GM23248 (cell line): ENCODE results near the gene PTGR3. TPM values are rescaled to one million over a fixed set of nuclear protein-coding genes. Genes with fewer than 3 reads are reported as not detected.

Experiments used
- DNase-seq: peaks from one replicate; pipeline ENCODE4 v3.0.0-alpha.2; 2015
- H2AFZ ChIP-seq: fragments of 200-600 bp; sonication (generic); 2 replicates; pipeline ENCODE4 v1.6.1; 2016; ENCODE audit warnings: antibody characterized with exemption
- H3F3A ChIP-seq: fragments of 200-600 bp; sonication (generic); 2 replicates; pipeline ENCODE4 v1.6.1; 2016; ENCODE audit warnings: mild to moderate bottlenecking, antibody characterized with exemption, mixed run types; ENCODE audit not compliant: insufficient read depth
- H3K27ac ChIP-seq: fragments of 200-600 bp; sonication (generic); 2 replicates; pipeline ENCODE4 v1.5.1; 2016; ENCODE audit warnings: mild to moderate bottlenecking
- H3K27me3 ChIP-seq: fragments of 200-600 bp; sonication (generic); replicated peaks from 2 replicates; pipeline ENCODE4 v1.6.1; 2016; ENCODE audit warnings: mild to moderate bottlenecking; ENCODE audit not compliant: insufficient read depth
- H3K36me3 ChIP-seq: fragments of 200-600 bp; sonication (generic); 2 replicates; pipeline ENCODE4 v1.6.1; 2016; ENCODE audit warnings: low read depth, mild to moderate bottlenecking
- H3K4me1 ChIP-seq: fragments of 200-600 bp; sonication (generic); 2 replicates; pipeline ENCODE4 v1.6.1; 2016; ENCODE audit warnings: mild to moderate bottlenecking; ENCODE audit not compliant: insufficient read depth
- H3K4me2 ChIP-seq: fragments of 200-600 bp; sonication (generic); one replicate; pipeline ENCODE4 v1.6.1; 2016; ENCODE audit warnings: mild to moderate bottlenecking; ENCODE audit not compliant: unreplicated experiment
- H3K4me3 ChIP-seq: fragments of 200-600 bp; sonication (generic); 2 replicates; pipeline ENCODE4 v1.5.1; 2016; ENCODE audit warnings: mild to moderate bottlenecking
- H3K79me2 ChIP-seq: fragments of 200-600 bp; sonication (generic); 2 replicates; pipeline ENCODE4 v1.6.1; 2016; ENCODE audit warnings: mild to moderate bottlenecking; ENCODE audit not compliant: insufficient read depth
- H3K9ac ChIP-seq: fragments of 200-600 bp; sonication (generic); 2 replicates; pipeline ENCODE4 v1.6.1; 2016; ENCODE audit warnings: mild to moderate bottlenecking
- H3K9me2 ChIP-seq: fragments of 200-600 bp; sonication (generic); 2 replicates; pipeline ENCODE4 v1.6.1; 2016; ENCODE audit warnings: mixed run types, mild to moderate bottlenecking, moderate library complexity; ENCODE audit not compliant: insufficient read depth
- H3K9me3 ChIP-seq: fragments of 200-600 bp; sonication (generic); one replicate; pipeline ENCODE4 v1.6.1; 2017; ENCODE audit warnings: low read depth
- H4K20me1 ChIP-seq: fragments of 200-600 bp; sonication (generic); 2 replicates; pipeline ENCODE4 v1.6.0; 2016; ENCODE audit not compliant: insufficient read depth
- EZH2 ChIP-seq: fragments of 200-600 bp; sonication (generic); IDR thresholded peaks from 2 replicates; pipeline ENCODE4 v1.6.1; 2018; ENCODE audit warnings: antibody characterized with exemption, mild to moderate bottlenecking; ENCODE audit not compliant: insufficient read depth, poor library complexity, severe bottlenecking
- EZH2phosphoT487 ChIP-seq: fragments of 200-600 bp; sonication (generic); IDR thresholded peaks from 2 replicates; pipeline ENCODE4 v1.6.1; 2018; ENCODE audit warnings: antibody characterized with exemption, moderate library complexity, mild to moderate bottlenecking, low read depth; ENCODE audit not compliant: insufficient read depth
- WGBS, 2 experiments: methylation state at CpG; one replicate each; pipeline ENCODE4 v1.1.6; 2015 to 2017; ENCODE audit warnings: low lambda C conversion rate in 2 of 2, low coverage in 1 of 2; ENCODE audit errors: missing lambda C conversion rate in 2 of 2; 5-methylcytosine and 5-hydroxymethylcytosine counted together
- in situ Hi-C: fragments of 300-500 bp; cut with MboI; formaldehyde crosslinking; loops from 2 replicates; pipeline ENCODE4 v1.15.0; 2020
- polyA plus RNA-seq: library from polyadenylated mRNA; unstranded; fragments of >200 nt; fragmentation: Nextera tagmentation; extraction: Ambion mirVana; gene quantifications from 2 replicates; pipeline ENCODE4 v1.2.1, GENCODE V29; 2016
- total RNA-seq: library from RNA; depleted of rRNA; stranded (reverse); fragments of >200 nt; shearing (Covaris generic); gene quantifications from 2 replicates; pipeline ENCODE4 v1.2.3, GENCODE V29; 2014

Gene PTGR3
- total and polyA plus RNA-seq, 2 experiments from 2014 or later, result 10.2 to 21.3 TPM

DNA sequence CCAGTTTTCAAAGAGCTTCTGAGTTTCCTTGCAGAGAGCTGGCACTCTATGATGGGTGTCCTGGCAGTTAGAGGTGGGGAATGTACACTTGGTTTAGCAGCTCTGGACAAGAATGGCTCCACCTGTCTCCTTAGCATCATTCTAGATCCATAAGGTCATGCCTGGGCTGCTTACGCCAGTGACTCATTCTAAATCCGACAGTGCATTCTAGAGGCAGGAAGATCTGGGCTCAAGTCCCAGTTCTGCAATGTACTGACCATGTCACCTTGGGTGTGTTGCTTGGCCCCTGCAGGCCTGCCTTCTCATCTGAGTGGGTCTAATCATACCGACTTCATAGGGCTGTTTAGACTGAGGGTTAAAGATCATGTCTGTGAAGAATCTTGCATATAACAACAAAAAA lies 46.5 kb downstream of the PTGR3 start:
- WGBS, 2 experiments, result 35 to 46% methylated on average over 3 of the region's 3 CpGs
- no peaks in the 10 kb centered on the region for H3F3A ChIP-seq
- no peak overlapping the region for H3K4me2 ChIP-seq
- H3K4me3 ChIP-seq, result no peak overlapping the region
- H3K9me2 ChIP-seq, result no peaks in the 10 kb centered on the region
- no peak for TF ChIP-seq EZH2
- no peak for TF ChIP-seq EZH2phosphoT487
- DNase-seq, result peak; percentile 54
- H4K20me1 ChIP-seq, result no peaks in the 10 kb centered on the region
- no peaks in the 10 kb centered on the region for H3K36me3 ChIP-seq
- H3K9ac ChIP-seq, result no peak overlapping the region
- H3K4me1 ChIP-seq, result no peaks in the 10 kb centered on the region
- H2AFZ ChIP-seq, result no peak overlapping the region
- H3K27me3 ChIP-seq, result peaks cover 31% of the 10 kb centered on the region
- in situ Hi-C loops, result no loop called here
- no peaks in the 10 kb centered on the region for H3K9me3 ChIP-seq
- no peak overlapping the region for H3K27ac ChIP-seq
- H3K79me2 ChIP-seq, result no peaks in the 10 kb centered on the region

DNA sequence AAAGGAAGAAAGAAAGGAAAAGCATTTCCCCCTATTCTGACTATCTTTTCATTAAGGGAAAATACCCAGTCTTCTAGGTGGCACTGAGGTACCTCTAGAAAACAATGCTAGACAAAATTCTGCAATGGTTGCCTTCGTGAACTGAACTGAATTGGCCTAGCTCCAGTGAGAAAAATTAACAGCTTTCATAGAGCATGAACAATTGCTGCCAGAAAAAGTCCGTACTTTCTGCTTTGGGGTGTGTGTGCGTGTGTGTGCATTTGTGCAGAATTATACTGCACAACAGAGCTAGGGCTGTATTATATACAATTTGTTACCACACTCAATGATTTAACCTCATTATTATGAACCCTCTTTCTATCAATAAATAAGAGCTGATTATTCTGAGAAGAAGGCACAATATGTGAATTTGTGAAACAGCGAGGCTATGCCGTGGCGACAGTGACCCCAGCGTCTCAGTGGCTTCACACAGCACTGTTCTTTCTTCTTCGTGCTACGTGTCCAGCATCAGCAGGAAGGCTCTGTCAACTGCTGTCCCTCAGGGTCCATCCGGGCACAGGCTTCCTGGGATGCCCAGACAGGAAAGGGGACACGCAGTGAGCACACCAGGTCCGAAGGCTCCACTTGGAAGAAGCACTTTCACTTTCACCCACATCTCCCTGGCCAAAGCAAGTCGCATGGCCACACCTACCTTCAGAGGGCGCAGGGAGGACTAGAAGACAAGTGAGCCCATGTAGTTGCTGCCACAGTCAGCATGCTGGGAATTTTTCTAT lies 47.5 kb downstream of the PTGR3 start:
- no peaks in the 10 kb centered on the region for H3K9me3 ChIP-seq
- peaks cover 26% of the 10 kb centered on the region for H3K27me3 ChIP-seq
- H3K4me2 ChIP-seq, result no peak overlapping the region
- H4K20me1 ChIP-seq, result no peaks in the 10 kb centered on the region
- WGBS, 2 experiments, result 75 to 76% methylated on average over 14 of the region's 14 CpGs
- no peaks in the 10 kb centered on the region for H3K4me1 ChIP-seq
- no peak overlapping the region for H2AFZ ChIP-seq
- in situ Hi-C loops, result no loop called here
- H3K79me2 ChIP-seq, result no peaks in the 10 kb centered on the region
- no peaks in the 10 kb centered on the region for H3F3A ChIP-seq
- no peaks in the 10 kb centered on the region for H3K36me3 ChIP-seq
- DNase-seq, result no peak
- H3K9ac ChIP-seq, result no peak overlapping the region
- TF ChIP-seq EZH2, result no peak
- no peak for TF ChIP-seq EZH2phosphoT487
- no peaks in the 10 kb centered on the region for H3K9me2 ChIP-seq
- no peak overlapping the region for H3K27ac ChIP-seq
- no peak overlapping the region for H3K4me3 ChIP-seq

DNA sequence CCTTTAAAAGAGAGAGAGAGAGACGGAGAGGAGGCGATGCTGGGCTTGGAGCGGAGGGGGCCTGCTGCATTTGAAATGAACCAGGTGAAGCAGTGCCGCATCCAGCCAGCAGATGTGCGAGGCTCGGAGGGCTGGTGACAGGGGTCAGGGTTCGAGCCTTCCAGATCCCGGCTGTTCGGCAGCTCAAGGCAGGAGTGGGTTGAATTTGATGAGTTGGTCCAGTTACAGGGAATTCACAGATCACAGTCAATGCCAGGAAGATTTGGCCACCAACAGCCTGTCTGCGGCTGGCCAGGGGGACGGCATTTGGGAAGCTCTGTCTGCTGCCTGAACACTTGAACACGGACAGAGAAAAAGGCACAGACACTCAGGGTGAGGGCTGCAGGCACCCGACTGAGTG lies 48.6 kb downstream of the PTGR3 start:
- H3K9me2 ChIP-seq, result no peaks in the 10 kb centered on the region
- H3K27ac ChIP-seq, result no peak overlapping the region
- in situ Hi-C loops, result no loop called here
- peak overlapping the region; percentile 42 for H2AFZ ChIP-seq
- peak overlapping the region; percentile 31 for H3K4me2 ChIP-seq
- DNase-seq, result peak; percentile 19
- H3K4me1 ChIP-seq, result no peaks in the 10 kb centered on the region
- H3K9me3 ChIP-seq, result no peaks in the 10 kb centered on the region
- H3F3A ChIP-seq, result no peaks in the 10 kb centered on the region
- no peaks in the 10 kb centered on the region for H4K20me1 ChIP-seq
- H3K27me3 ChIP-seq, result peaks cover 26% of the 10 kb centered on the region
- WGBS, 2 experiments, result 2 to 6% methylated on average over 13 of the region's 13 CpGs
- no peaks in the 10 kb centered on the region for H3K36me3 ChIP-seq
- TF ChIP-seq EZH2phosphoT487, result no peak
- TF ChIP-seq EZH2, result no peak
- H3K79me2 ChIP-seq, result no peaks in the 10 kb centered on the region
- peak overlapping the region; percentile 32; the same call in 1 of the 2 replicates for H3K4me3 ChIP-seq
- no peak overlapping the region for H3K9ac ChIP-seq

DNA sequence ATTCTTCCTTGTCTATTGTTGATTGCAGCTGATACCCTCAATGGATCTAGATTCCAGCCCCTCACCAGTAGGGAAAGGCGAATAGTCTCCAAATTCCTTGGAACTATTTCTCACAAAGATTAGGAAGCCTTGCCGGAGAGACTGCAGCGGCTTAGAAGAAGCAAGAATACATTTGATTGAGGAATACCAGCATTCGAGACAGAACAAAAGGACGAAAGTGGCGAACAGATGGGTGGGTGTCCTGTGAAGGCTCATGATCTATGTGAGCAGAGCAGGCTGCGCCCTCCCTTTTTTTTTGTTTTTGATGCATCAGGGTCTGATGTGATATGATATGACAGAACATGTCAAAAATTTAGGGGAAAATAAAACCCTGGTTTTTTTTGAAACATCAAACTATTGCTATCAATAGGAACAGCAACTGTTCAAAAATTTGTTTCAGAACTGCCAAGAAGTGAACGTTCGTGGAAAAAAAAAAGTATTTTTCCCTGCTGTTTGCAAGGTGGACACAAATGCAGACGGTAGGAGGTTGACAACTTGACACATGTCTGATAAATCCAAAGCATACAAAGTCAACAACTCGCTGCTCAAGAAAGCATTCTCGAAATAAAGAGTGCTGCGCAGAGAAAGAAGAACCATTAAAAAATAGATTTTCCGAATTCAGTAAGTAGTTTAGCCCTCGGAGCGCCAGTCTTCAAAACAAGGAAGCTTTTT lies 49.1 kb downstream of the PTGR3 start:
- no peak for DNase-seq
- Histone ChIP-seq H3K4me1 (no peaks in the 10 kb centered on the region), H3K9ac (no peak overlapping the region), H3K27me3 (peaks cover 26% of the 10 kb centered on the region), H3K27ac (no peak overlapping the region), H2AFZ (peak overlapping the region; percentile 42; the same call in 1 of the 2 replicates), H3K4me2 (peak overlapping the region; percentile 31), H4K20me1 (no peaks in the 10 kb centered on the region), H3K9me3 (no peaks in the 10 kb centered on the region), H3K79me2 (no peaks in the 10 kb centered on the region), H3K9me2 (no peaks in the 10 kb centered on the region), H3K4me3 (peak overlapping the region; percentile 32; the same call in 1 of the 2 replicates), H3K36me3 (no peaks in the 10 kb centered on the region), H3F3A (no peaks in the 10 kb centered on the region)
- no peak for TF ChIP-seq EZH2phosphoT487
- no peak for TF ChIP-seq EZH2
- in situ Hi-C loops, result no loop called here
- 54% methylated on average over 16 of the region's 16 CpGs for WGBS, 2 experiments
